Measurements from ENCODE around the gene FYB1. TPM values are rescaled to one million over a fixed set of nuclear protein-coding genes. Genes with fewer than 3 reads are reported as not detected.

FYB1 gene
- total and polyA plus RNA-seq, 9 donors = 1.1 to 12.4 (median 3.6) TPM

DNA sequence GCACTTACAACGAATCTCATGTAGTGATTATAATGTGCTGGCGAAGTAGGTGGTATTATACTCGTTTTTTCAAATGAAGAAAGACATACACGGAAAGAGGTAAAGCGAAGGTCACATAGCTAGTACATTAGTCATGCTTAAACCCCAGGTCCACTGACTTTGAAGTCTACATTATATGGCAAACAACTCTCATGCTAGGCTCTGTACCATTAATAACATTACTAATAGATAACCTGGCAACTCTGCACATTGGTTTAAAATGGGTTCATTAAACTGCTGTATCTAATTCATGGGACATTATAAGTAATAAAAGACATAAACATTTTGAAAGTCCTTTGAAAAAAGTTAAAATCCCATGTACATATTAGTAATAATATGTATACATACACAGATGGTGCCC is 21.2 kb downstream of the FYB1 start:
- intact Hi-C loops (cut with DNase I) = no loop called here

DNA sequence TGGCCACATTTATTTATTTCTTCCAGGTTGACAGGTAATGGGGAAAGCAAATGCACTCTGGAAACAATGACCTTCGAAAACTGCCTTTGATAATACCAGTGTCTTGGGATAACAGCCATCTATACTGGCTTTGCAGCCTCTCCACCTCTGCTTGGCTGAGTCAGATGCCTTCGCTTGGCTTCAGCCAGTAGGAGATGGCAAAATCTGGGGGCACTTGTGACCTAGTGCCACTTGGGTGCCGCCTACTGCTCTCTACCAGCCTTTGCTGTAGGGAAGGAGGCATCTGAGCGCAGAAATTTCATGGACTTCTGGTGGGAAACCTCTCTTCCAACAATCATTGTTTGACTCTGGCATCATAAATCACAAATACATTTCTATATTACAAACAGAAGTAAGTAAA is 21.8 kb downstream of the FYB1 start:
- Histone ChIP-seq H3K36me3 (no peaks in the 10 kb centered on the region), H3K27ac (no peak overlapping the region), H3K9me3 (no peaks in the 10 kb centered on the region), H3K4me3 (no peak overlapping the region), H3K4me1 (ENCODE audit: insufficient read depth) (no peaks in the 10 kb centered on the region), H3K27me3 (no peaks in the 10 kb centered on the region)
- no peak for TF ChIP-seq EP300 (IDR thresholded peaks at IDR 0.05)
- no peak for TF ChIP-seq POLR2A (IDR thresholded peaks at IDR 0.05)
- TF ChIP-seq, protein P1, sequence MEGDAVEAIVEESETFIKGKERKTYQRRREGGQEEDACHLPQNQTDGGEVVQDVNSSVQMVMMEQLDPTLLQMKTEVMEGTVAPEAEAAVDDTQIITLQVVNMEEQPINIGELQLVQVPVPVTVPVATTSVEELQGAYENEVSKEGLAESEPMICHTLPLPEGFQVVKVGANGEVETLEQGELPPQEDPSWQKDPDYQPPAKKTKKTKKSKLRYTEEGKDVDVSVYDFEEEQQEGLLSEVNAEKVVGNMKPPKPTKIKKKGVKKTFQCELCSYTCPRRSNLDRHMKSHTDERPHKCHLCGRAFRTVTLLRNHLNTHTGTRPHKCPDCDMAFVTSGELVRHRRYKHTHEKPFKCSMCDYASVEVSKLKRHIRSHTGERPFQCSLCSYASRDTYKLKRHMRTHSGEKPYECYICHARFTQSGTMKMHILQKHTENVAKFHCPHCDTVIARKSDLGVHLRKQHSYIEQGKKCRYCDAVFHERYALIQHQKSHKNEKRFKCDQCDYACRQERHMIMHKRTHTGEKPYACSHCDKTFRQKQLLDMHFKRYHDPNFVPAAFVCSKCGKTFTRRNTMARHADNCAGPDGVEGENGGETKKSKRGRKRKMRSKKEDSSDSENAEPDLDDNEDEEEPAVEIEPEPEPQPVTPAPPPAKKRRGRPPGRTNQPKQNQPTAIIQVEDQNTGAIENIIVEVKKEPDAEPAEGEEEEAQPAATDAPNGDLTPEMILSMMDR (IDR thresholded peaks at IDR 0.05) = no peak
- WGBS, 3 donors = 95 to 96% (median 96%) methylated on average over 4 of the region's 4 CpGs
- DNase-seq = no peak
- intact Hi-C loops (cut with DNase I) = no loop called here

More for the DNA sequence above, 21.2 kb downstream of the FYB1 start:
- WGBS, 3 donors = 80 to 82% (median 81%) methylated on average over 5 of the region's 5 CpGs
- Histone ChIP-seq H3K4me1 (ENCODE audit: insufficient read depth) (no peaks in the 10 kb centered on the region), H3K9me3 (no peaks in the 10 kb centered on the region), H3K36me3 (no peaks in the 10 kb centered on the region), H3K4me3 (no peak overlapping the region), H3K27me3 (no peaks in the 10 kb centered on the region), H3K27ac (no peak overlapping the region)
- no peak for TF ChIP-seq POLR2A (IDR thresholded peaks at IDR 0.05)
- TF ChIP-seq, protein P1 (IDR thresholded peaks at IDR 0.05) = no peak
- TF ChIP-seq EP300 (IDR thresholded peaks at IDR 0.05) = no peak
- no peak for DNase-seq

DNA sequence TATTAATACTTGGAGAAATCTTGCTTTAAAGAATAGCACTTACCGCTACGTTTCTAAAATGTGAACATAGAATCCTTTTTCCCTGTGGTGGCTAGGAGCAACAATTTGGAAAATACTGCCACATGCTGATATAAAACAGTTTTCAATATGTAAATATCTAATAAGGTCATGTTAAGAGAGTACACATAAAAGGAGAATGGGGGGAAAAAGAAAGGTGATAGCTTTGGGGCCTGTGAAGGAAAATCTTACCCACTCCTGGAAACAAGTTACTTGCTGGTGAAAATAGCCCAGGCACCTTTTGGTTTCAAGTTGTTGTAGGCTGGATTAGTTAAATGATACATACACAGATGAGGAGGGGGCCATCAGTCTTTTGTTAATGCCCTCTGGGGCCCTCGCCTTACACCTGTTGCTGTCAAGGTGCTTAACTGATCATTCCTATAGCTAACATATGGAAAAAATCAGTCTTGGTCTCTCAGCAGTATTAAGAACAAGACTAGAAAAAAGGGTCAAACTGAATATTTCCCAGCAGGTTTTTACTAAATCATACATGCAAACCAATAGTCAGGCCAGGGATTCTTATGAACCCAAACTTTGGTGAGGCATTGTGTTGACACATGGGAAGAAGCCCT is 24.1 kb downstream of the FYB1 start:
- TF ChIP-seq, protein P1 (IDR thresholded peaks at IDR 0.05) = no peak
- no peak for TF ChIP-seq EP300 (IDR thresholded peaks at IDR 0.05)
- no peak for TF ChIP-seq POLR2A (IDR thresholded peaks at IDR 0.05)
- intact Hi-C loops (cut with DNase I) = no loop called here
- 90 to 94% (median 94%) methylated on average over 3 of the region's 3 CpGs for whole genome bisulfite sequencing, 3 donors

DNA sequence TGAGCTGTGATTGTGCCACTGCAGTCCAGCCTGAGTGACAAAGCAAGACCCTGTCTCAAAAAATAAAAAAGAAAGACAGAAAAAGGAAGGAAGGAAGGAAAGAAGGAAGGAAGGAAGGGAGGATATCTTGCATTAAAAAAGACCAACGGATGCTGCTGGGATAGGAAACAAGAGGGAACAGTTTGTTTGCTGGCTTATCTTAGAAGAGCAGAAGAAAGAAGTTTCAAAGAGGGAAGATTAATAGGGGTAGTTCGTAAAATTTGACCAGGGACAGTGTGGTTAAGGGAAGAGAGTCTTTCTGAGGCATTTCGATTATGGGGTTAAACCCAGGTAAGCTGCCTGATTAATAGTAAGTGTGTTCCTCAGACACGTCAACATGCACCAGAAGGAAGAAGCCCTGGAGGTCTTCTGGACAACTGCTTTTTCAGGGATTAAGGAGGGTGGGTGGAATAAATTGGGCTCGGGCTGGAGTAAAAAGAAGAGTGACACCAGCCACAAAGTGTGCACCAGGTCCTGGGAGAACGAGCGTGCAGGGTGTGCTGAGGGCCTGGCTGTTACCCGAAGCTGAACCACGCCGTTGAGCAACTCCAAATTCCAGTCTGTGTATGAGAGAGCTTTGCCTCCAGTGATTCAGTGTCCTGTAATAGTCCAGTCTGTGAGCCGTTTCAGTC is 24.8 kb downstream of the FYB1 start:
- TF ChIP-seq EP300 (IDR thresholded peaks at IDR 0.05) (no peak), POLR2A (IDR thresholded peaks at IDR 0.05) (no peak)
- TF ChIP-seq, protein P1 (IDR thresholded peaks at IDR 0.05) = no peak
- no peaks in the 10 kb centered on the region for H3K9me3 ChIP-seq
- no peak for DNase-seq
- H3K4me3 ChIP-seq = no peak overlapping the region
- no peaks in the 10 kb centered on the region for H3K27me3 ChIP-seq
- 71 to 83% (median 76%) methylated on average over 11 of the region's 11 CpGs for WGBS, 3 donors
- intact Hi-C loops (cut with DNase I) = no loop called here
- no peak overlapping the region for H3K27ac ChIP-seq
- H3K36me3 ChIP-seq = no peaks in the 10 kb centered on the region
- H3K4me1 ChIP-seq (ENCODE audit: insufficient read depth) = no peaks in the 10 kb centered on the region

More for the DNA sequence above, 24.1 kb downstream of the FYB1 start:
- Histone ChIP-seq H3K27me3 (no peaks in the 10 kb centered on the region), H3K9me3 (no peaks in the 10 kb centered on the region), H3K4me1 (ENCODE audit: insufficient read depth) (no peaks in the 10 kb centered on the region), H3K27ac (no peak overlapping the region), H3K4me3 (no peak overlapping the region), H3K36me3 (no peaks in the 10 kb centered on the region)
- no peak for DNase-seq
